ENCODE results near the gene IL22. TPM values are rescaled to one million over a fixed set of nuclear protein-coding genes. Genes with fewer than 3 reads are reported as not detected.

Gene IL22
- total and polyA plus RNA-seq, 9 of the 15 experiments (the other 6 are each of a cell fraction or from before 2014, with no cell fraction given) = not detected

DNA sequence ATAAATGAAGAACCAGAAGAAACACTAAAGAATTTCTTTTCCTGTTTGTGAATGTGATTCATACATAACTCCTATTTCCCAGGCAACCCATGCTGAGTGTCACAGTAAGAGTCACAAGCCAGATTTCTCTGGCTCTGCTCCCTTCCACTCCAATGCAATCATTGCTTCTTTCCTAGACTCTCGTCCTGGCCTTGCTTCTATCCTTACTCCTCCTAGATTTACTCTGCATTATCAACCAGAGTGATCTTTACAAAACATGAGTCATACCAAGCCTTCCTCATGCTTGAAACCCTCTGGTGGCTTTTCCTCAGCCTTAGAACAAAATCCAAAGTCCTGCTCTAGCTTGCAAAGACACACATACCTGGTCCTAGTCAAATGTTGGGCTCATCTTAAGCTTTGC, 13.3 kb downstream of the IL22 start (continued):
- TF ChIP-seq, protein P1, sequence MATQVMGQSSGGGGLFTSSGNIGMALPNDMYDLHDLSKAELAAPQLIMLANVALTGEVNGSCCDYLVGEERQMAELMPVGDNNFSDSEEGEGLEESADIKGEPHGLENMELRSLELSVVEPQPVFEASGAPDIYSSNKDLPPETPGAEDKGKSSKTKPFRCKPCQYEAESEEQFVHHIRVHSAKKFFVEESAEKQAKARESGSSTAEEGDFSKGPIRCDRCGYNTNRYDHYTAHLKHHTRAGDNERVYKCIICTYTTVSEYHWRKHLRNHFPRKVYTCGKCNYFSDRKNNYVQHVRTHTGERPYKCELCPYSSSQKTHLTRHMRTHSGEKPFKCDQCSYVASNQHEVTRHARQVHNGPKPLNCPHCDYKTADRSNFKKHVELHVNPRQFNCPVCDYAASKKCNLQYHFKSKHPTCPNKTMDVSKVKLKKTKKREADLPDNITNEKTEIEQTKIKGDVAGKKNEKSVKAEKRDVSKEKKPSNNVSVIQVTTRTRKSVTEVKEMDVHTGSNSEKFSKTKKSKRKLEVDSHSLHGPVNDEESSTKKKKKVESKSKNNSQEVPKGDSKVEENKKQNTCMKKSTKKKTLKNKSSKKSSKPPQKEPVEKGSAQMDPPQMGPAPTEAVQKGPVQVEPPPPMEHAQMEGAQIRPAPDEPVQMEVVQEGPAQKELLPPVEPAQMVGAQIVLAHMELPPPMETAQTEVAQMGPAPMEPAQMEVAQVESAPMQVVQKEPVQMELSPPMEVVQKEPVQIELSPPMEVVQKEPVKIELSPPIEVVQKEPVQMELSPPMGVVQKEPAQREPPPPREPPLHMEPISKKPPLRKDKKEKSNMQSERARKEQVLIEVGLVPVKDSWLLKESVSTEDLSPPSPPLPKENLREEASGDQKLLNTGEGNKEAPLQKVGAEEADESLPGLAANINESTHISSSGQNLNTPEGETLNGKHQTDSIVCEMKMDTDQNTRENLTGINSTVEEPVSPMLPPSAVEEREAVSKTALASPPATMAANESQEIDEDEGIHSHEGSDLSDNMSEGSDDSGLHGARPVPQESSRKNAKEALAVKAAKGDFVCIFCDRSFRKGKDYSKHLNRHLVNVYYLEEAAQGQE (IDR thresholded peaks at IDR 0.05; ENCODE audit: borderline replicate concordance) = peak; percentile 20; the same call in 1 of the 2 replicates
- TF ChIP-seq, protein P1 (CRISPR knock-in tag; IDR thresholded peaks at IDR 0.05; ENCODE audit: low read depth) = no peak
- TF ChIP-seq SAFB2 (IDR thresholded peaks at IDR 0.05; ENCODE audit: borderline replicate concordance, low read depth, low read length, severe bottlenecking) (no peak), MCM5 (IDR thresholded peaks at IDR 0.05; ENCODE audit: low read depth) (no peak), DPF2 (IDR thresholded peaks at IDR 0.05) (peak; percentile 82), ZNF766 (CRISPR knock-in tag; conservative IDR thresholded peaks at IDR 0.05) (no peak), CBX5 (IDR thresholded peaks at IDR 0.05; ENCODE audit: borderline replicate concordance, low read depth) (no peak), ZNF24 (IDR thresholded peaks at IDR 0.05) (peak; percentile 97), CBX1 (IDR thresholded peaks at IDR 0.05; ENCODE audit: low read depth) (no peak), JUND (IDR thresholded peaks at IDR 0.05; ENCODE audit: borderline replicate concordance, low read depth, low read length) (peak; percentile 97), JUND (tag; IDR thresholded peaks at IDR 0.05; ENCODE audit: borderline replicate concordance, low read depth, low read length) (peak; percentile 98; the same call in 2 of the 3 replicates), WHSC1 (IDR thresholded peaks at IDR 0.05; ENCODE audit: low read length) (no peak), NR3C1 (CRISPR knock-in tag; IDR thresholded peaks at IDR 0.05) (no peak), KAT7 (CRISPR knock-in tag; IDR thresholded peaks at IDR 0.05; ENCODE audit: borderline replicate concordance) (no peak), BACH1 (tag; IDR thresholded peaks at IDR 0.05) (no peak), MCM2 (IDR thresholded peaks at IDR 0.05; ENCODE audit: low read depth) (no peak), SIRT6 (IDR thresholded peaks at IDR 0.05; ENCODE audit: low read depth, low read length) (no peak), ETV6 (IDR thresholded peaks at IDR 0.05; ENCODE audit: borderline replicate concordance in 1 of 2, low read depth in 2 of 2, low read length in 1 of 2) (no peak), ETV6 (CRISPR knock-in tag; IDR thresholded peaks at IDR 0.05; ENCODE audit: borderline replicate concordance) (no peak), TBP (optimal IDR thresholded peaks at IDR 0.05; ENCODE audit: low read depth, low read length) (no peak)
- TF ChIP-seq, protein P2, sequence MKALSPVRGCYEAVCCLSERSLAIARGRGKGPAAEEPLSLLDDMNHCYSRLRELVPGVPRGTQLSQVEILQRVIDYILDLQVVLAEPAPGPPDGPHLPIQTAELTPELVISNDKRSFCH (CRISPR knock-in tag; IDR thresholded peaks at IDR 0.05) = no peak
- TF ChIP-seq, protein P2 (tag; IDR thresholded peaks at IDR 0.05) = no peak
- TF ChIP-seq, protein P3, sequence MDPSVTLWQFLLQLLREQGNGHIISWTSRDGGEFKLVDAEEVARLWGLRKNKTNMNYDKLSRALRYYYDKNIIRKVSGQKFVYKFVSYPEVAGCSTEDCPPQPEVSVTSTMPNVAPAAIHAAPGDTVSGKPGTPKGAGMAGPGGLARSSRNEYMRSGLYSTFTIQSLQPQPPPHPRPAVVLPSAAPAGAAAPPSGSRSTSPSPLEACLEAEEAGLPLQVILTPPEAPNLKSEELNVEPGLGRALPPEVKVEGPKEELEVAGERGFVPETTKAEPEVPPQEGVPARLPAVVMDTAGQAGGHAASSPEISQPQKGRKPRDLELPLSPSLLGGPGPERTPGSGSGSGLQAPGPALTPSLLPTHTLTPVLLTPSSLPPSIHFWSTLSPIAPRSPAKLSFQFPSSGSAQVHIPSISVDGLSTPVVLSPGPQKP (CRISPR knock-in tag; IDR thresholded peaks at IDR 0.05) = no peak
